H9 (cell line): ENCODE data around the gene CAMSAP2. TPM values are rescaled to one million over a fixed set of nuclear protein-coding genes. Genes with fewer than 3 reads are reported as not detected.
A peak's percentile ranks its signal among the peaks of the same experiment; 100 is the strongest.

Source experiments
- DNase-seq: peaks from one replicate; pipeline ENCODE4 v3.0.0-alpha.2; 2017
- H2AFZ ChIP-seq: one replicate; pipeline ENCODE4 v1.6.1; 2013; ENCODE audit warnings: mild to moderate bottlenecking, low read length, control low read depth, moderate library complexity
- H2AK5ac ChIP-seq: 2 replicates; pipeline ENCODE4 v1.6.1; 2013; ENCODE audit warnings: low read length, control low read depth, mixed read lengths; ENCODE audit not compliant: insufficient read length
- H2BK120ac ChIP-seq: one replicate; pipeline ENCODE4 v1.6.1; 2013; ENCODE audit warnings: low read depth, mild to moderate bottlenecking, low read length, control low read depth, inconsistent platforms; ENCODE audit not compliant: poor library complexity, severe bottlenecking
- H2BK12ac ChIP-seq: 2 replicates; pipeline ENCODE4 v1.6.1; 2013; ENCODE audit warnings: low read length, control low read depth, mixed read lengths, low read depth; ENCODE audit not compliant: insufficient read length
- H2BK15ac ChIP-seq: 2 replicates; pipeline ENCODE4 v1.6.1; 2013; ENCODE audit warnings: low read depth, low read length, control low read depth
- H2BK20ac ChIP-seq: one replicate; pipeline ENCODE4 v1.6.1; 2013; ENCODE audit warnings: low read depth, mild to moderate bottlenecking, low read length, control low read depth, inconsistent platforms; ENCODE audit not compliant: poor library complexity, severe bottlenecking
- H2BK5ac ChIP-seq: 2 replicates; pipeline ENCODE4 v1.6.1; 2013; ENCODE audit warnings: low read length, control low read depth, mixed read lengths; ENCODE audit not compliant: insufficient read length
- H3K14ac ChIP-seq: 2 replicates; pipeline ENCODE4 v1.6.1; 2013; ENCODE audit warnings: low read length, control low read depth; ENCODE audit not compliant: insufficient read depth
- H3K18ac ChIP-seq: 2 replicates; pipeline ENCODE4 v1.6.1; 2013; ENCODE audit warnings: low read depth, mild to moderate bottlenecking, mixed read lengths, low read length, control low read depth; ENCODE audit not compliant: insufficient read length
- H3K23ac ChIP-seq: 2 replicates; pipeline ENCODE4 v1.6.1; 2013; ENCODE audit warnings: low read length, control low read depth, mixed read lengths, low read depth; ENCODE audit not compliant: insufficient read length
- H3K23me2 ChIP-seq: 2 replicates; pipeline ENCODE4 v1.6.1; 2013; ENCODE audit warnings: low read depth, mild to moderate bottlenecking, mixed read lengths, low read length, control low read depth; ENCODE audit not compliant: insufficient read length, poor library complexity, severe bottlenecking
- H3K27ac ChIP-seq: 2 replicates; pipeline ENCODE4 v1.5.1; 2013; ENCODE audit warnings: low read length, control low read depth, mixed read lengths, low read depth; ENCODE audit not compliant: insufficient read length
- H3K27me3 ChIP-seq: 2 replicates; pipeline ENCODE4 v1.6.1; 2013; ENCODE audit warnings: low read length, control low read depth, inconsistent platforms; ENCODE audit not compliant: insufficient read depth
- H3K4ac ChIP-seq: 2 replicates; pipeline ENCODE4 v1.6.1; 2013; ENCODE audit warnings: low read depth, mild to moderate bottlenecking, control low read depth, inconsistent platforms, low read length, moderate library complexity
- H3K4me1 ChIP-seq: 2 replicates; pipeline ENCODE4 v1.6.1; 2013; ENCODE audit warnings: low read length, control low read depth, inconsistent platforms; ENCODE audit not compliant: insufficient read depth
- H3K4me2 ChIP-seq: 2 replicates; pipeline ENCODE4 v1.6.1; 2013; ENCODE audit warnings: low read length, control low read depth, mixed read lengths; ENCODE audit not compliant: insufficient read length, insufficient read depth
- H3K56ac ChIP-seq: 2 replicates; pipeline ENCODE4 v1.6.1; 2013; ENCODE audit warnings: low read depth, mild to moderate bottlenecking, mixed read lengths, low read length, control low read depth; ENCODE audit not compliant: insufficient read length
- H3K79me1 ChIP-seq: 2 replicates; pipeline ENCODE4 v1.6.1; 2013; ENCODE audit warnings: low read depth, mild to moderate bottlenecking, moderate library complexity, low read length, control low read depth, inconsistent platforms; ENCODE audit not compliant: insufficient read depth, poor library complexity, severe bottlenecking
- H3K79me2 ChIP-seq: 2 replicates; pipeline ENCODE4 v1.6.1; 2013; ENCODE audit warnings: low read length, control low read depth, inconsistent platforms; ENCODE audit not compliant: insufficient read depth
- H3K9ac ChIP-seq: 2 replicates; pipeline ENCODE4 v1.6.1; 2013; ENCODE audit warnings: low read length, control low read depth, mixed read lengths; ENCODE audit not compliant: insufficient read length; ENCODE audit errors: extremely low read depth
- H3K9me3 ChIP-seq: one replicate; pipeline ENCODE4 v1.6.1; 2013; ENCODE audit warnings: low read depth, low read length, inconsistent platforms; ENCODE audit not compliant: control insufficient read depth
- H3T11ph ChIP-seq: one replicate; pipeline ENCODE4 v1.6.1; 2013; ENCODE audit warnings: mild to moderate bottlenecking, low read length, control low read depth, inconsistent platforms
- H4K20me1 ChIP-seq: one replicate; pipeline ENCODE4 v1.6.1; 2013; ENCODE audit not compliant: control insufficient read depth, insufficient read length, insufficient read depth
- H4K5ac ChIP-seq: 2 replicates; pipeline ENCODE4 v1.6.1; 2013; ENCODE audit warnings: low read depth, mild to moderate bottlenecking, mixed read lengths, low read length, control low read depth; ENCODE audit not compliant: insufficient read length
- H4K8ac ChIP-seq: replicated peaks from 2 replicates; pipeline ENCODE4 v1.6.1; 2013; ENCODE audit warnings: low read length, control low read depth, mixed read lengths, low read depth; ENCODE audit not compliant: insufficient read length
- H4K91ac ChIP-seq: 2 replicates; pipeline ENCODE4 v1.6.1; 2013; ENCODE audit warnings: low read depth, mild to moderate bottlenecking, moderate library complexity, mixed read lengths, low read length, control low read depth; ENCODE audit not compliant: insufficient read length
- H3K27ac Mint-ChIP-seq, 3 experiments: 2 replicates in 2 of 3; 3 replicates in 1 of 3; pipeline ENCODE4 v1.8.0; 2020 to 2021; ENCODE audit warnings: mixed read lengths in 3 of 3, mild to moderate bottlenecking in 1 of 3, moderate library complexity in 1 of 3
- H3K27me3 Mint-ChIP-seq: 2 replicates; pipeline ENCODE4 v1.8.0; 2021; ENCODE audit warnings: low read depth, mild to moderate bottlenecking, moderate library complexity, mixed read lengths
- H3K36me3 Mint-ChIP-seq, 3 experiments: 2 replicates in 2 of 3; 3 replicates in 1 of 3; pipeline ENCODE4 v1.8.0; 2020 to 2021; ENCODE audit warnings: low read depth in 3 of 3, mixed read lengths in 3 of 3; ENCODE audit not compliant: insufficient read depth in 1 of 3
- H3K4me1 Mint-ChIP-seq, 2 experiments: 2 replicates each; pipeline ENCODE4 v1.8.0; 2020; ENCODE audit warnings: mixed read lengths in 2 of 2
- H3K4me3 Mint-ChIP-seq, 2 experiments: 2 replicates in 1 of 2; 3 replicates in 1 of 2; pipeline ENCODE4 v1.8.0; 2020 to 2021; ENCODE audit warnings: mild to moderate bottlenecking in 2 of 2, mixed read lengths in 2 of 2, moderate library complexity in 1 of 2
- H3K9me3 Mint-ChIP-seq, 2 experiments: 2 replicates in 1 of 2; 3 replicates in 1 of 2; pipeline ENCODE4 v1.8.0; 2020; ENCODE audit warnings: mild to moderate bottlenecking in 2 of 2, mixed read lengths in 2 of 2, moderate library complexity in 1 of 2
- WGBS: extraction: QIAGEN DNeasy Blood & Tissue Kit; methylation state at CpG from one replicate; pipeline ENCODE4 v1.1.7; 2013; ENCODE audit warnings: missing lambda C conversion rate, low lambda C conversion rate, mixed read lengths; ENCODE audit not compliant: insufficient read length; ENCODE audit errors: extremely low coverage; 5-methylcytosine and 5-hydroxymethylcytosine counted together
- total RNA-seq: library from RNA; stranded (reverse); gene quantifications from 2 replicates; pipeline ENCODE4 v1.2.1, GENCODE V29; 2021
- TF ChIP-seq, protein P1 (sequence below): fragments of 200-600 bp; sonication (generic); conservative IDR thresholded peaks from 3 replicates; pipeline ENCODE4 v1.8.0; 2021; ENCODE audit warnings: antibody characterized with exemption, mild to moderate bottlenecking

Gene CAMSAP2
- total RNA-seq, 1 experiment from 2014 or later = 33.7 TPM

DNA sequence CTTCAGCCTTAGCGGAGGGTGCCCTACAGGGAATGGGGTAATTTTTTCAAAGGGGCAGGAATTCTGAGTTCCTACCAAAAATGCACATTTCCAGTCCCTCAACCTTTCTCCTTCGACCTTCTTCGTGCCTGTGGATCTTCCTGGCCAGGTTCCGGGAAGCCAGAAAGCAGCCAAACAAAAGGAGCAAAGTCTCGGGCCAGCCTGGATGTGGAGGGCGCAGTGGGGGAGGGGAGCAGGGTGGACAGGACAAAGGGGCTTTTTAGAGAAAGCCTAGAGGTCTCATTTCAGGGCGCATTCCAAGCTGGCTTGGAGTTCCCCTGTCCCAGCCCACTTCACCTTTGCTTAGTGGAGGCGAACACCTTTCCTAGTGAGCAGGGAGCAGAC is 153.1 kb downstream of the CAMSAP2 start:
- Histone ChIP-seq H3K14ac (peak overlapping the region; percentile 100), H3K56ac (peak overlapping the region; percentile 52), H2AK5ac (no peak overlapping the region), H4K91ac (peak overlapping the region; percentile 91), H3K23ac (no peak overlapping the region), H3K23me2 (peaks cover 25% of the 10 kb centered on the region), H4K5ac (peak overlapping the region; percentile 26), H3K27me3 (no peaks in the 10 kb centered on the region), H2BK20ac (no peak overlapping the region), H3K79me1 (no peaks in the 10 kb centered on the region), H3K18ac (peak overlapping the region; percentile 100), H2AFZ (no peak overlapping the region), H3K9me3 (no peaks in the 10 kb centered on the region), H3K4me2 (peak overlapping the region; percentile 95), H3K4me1 (peaks cover 24% of the 10 kb centered on the region), H3K79me2 (peaks cover 19% of the 10 kb centered on the region; the same call in 1 of the 2 replicates), H4K8ac (peak overlapping the region; percentile 36), H4K20me1 (no peaks in the 10 kb centered on the region), H2BK120ac (peak overlapping the region; percentile 79), H2BK12ac (peak overlapping the region; percentile 75), H2BK15ac (no peak overlapping the region), H2BK5ac (peak overlapping the region; percentile 94), H3T11ph (peak overlapping the region; percentile 56), H3K27ac (peak overlapping the region; percentile 91), H3K9ac (peak overlapping the region; percentile 98), H3K4ac (peak overlapping the region; percentile 78; the same call in 1 of the 2 replicates)
- Mint-ChIP-seq H3K27me3 (no peaks in the 10 kb centered on the region; the same call in none of the 2 replicates), H3K36me3 (no peaks in the 10 kb centered on the region), H3K4me3 (peak overlapping the region; percentile 86 to 95), H3K4me1 (peaks cover 70 to 77% of the 10 kb centered on the region in 2 experiments), H3K9me3 (no peaks in the 10 kb centered on the region), H3K27ac (peak overlapping the region; percentile 95 to 99 (median 99))
- TF ChIP-seq, protein P1, sequence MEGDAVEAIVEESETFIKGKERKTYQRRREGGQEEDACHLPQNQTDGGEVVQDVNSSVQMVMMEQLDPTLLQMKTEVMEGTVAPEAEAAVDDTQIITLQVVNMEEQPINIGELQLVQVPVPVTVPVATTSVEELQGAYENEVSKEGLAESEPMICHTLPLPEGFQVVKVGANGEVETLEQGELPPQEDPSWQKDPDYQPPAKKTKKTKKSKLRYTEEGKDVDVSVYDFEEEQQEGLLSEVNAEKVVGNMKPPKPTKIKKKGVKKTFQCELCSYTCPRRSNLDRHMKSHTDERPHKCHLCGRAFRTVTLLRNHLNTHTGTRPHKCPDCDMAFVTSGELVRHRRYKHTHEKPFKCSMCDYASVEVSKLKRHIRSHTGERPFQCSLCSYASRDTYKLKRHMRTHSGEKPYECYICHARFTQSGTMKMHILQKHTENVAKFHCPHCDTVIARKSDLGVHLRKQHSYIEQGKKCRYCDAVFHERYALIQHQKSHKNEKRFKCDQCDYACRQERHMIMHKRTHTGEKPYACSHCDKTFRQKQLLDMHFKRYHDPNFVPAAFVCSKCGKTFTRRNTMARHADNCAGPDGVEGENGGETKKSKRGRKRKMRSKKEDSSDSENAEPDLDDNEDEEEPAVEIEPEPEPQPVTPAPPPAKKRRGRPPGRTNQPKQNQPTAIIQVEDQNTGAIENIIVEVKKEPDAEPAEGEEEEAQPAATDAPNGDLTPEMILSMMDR = no peak
- peak; percentile 80 for DNase-seq
- no CpG with 5 or more reads among the region's 8 CpGs for WGBS
